HL-60 (cell line): ENCODE results near the gene ARL14.

ENCODE experiments used
- CTCF ChIP-seq: IDR thresholded peaks from one replicate; pipeline ENCODE4 v1.5.1; 2011; ENCODE audit warnings: low read length, control low read depth, inconsistent platforms; ENCODE audit not compliant: insufficient read depth
- GABPA ChIP-seq: IDR thresholded peaks from 2 replicates; pipeline ENCODE4 v1.6.1; 2012; ENCODE audit warnings: low read depth
- POLR2AphosphoS5 ChIP-seq: IDR thresholded peaks from 2 replicates; pipeline ENCODE4 v1.6.1; 2012; ENCODE audit warnings: low read depth

- no peak for TF ChIP-seq CTCF
- TF ChIP-seq POLR2AphosphoS5: no peak
- no peak for TF ChIP-seq GABPA
Measured at GRCh38 chr3:160684368-160684740, 7.4 kb downstream of the ARL14 start.
